Neural cell (in vitro differentiated cells): ENCODE results near the gene CXCL16. TPM values are rescaled to one million over a fixed set of nuclear protein-coding genes. Genes with fewer than 3 reads are reported as not detected.
"Not testable (repeated sequence)": the region's sequence is repeated elsewhere in the genome, so short reads cannot be mapped to it uniquely, and the experiment has no call there.

Source experiments
- H2AFZ ChIP-seq: fragments of 200-600, 300-800 bp; sonication (generic), shearing (Covaris generic); 2 replicates; pipeline ENCODE4 v1.6.0; 2014; ENCODE audit warnings: low read depth, mild to moderate bottlenecking, antibody characterized with exemption, low read length, moderate library complexity
- H3F3A ChIP-seq: fragments of 200-600 bp; shearing (Covaris generic); 2 replicates; pipeline ENCODE4 v1.6.1; 2016; ENCODE audit warnings: mild to moderate bottlenecking, moderate library complexity, mixed read lengths, antibody characterized with exemption, low read length; ENCODE audit not compliant: insufficient read depth, poor library complexity, severe bottlenecking
- H3K27ac ChIP-seq: fragments of 200-600, 300-800 bp; sonication (generic), shearing (Covaris generic); 2 replicates; pipeline ENCODE4 v1.5.1; 2014; ENCODE audit warnings: mild to moderate bottlenecking, low read length, moderate library complexity
- H3K27me3 ChIP-seq: fragments of 300-800, 200-600 bp; sonication (generic), shearing (Covaris generic); 2 replicates; pipeline ENCODE4 v1.6.0; 2014; ENCODE audit warnings: mild to moderate bottlenecking, low read depth, low read length, moderate library complexity; ENCODE audit not compliant: insufficient read depth
- H3K36me3 ChIP-seq: fragments of 300-800, 200-600 bp; sonication (generic), shearing (Covaris generic); 2 replicates; pipeline ENCODE4 v1.5.1; 2014; ENCODE audit warnings: mild to moderate bottlenecking, antibody characterized with exemption, low read length, moderate library complexity; ENCODE audit not compliant: insufficient read depth
- H3K4me2 ChIP-seq: fragments of 300-800, 200-600 bp; sonication (generic), shearing (Covaris generic); 2 replicates; pipeline ENCODE4 v1.6.0; 2014; ENCODE audit warnings: mild to moderate bottlenecking, low read length
- H3K4me3 ChIP-seq: fragments of 300-800, 200-600 bp; sonication (generic), shearing (Covaris generic); 2 replicates; pipeline ENCODE4 v1.5.1; 2014; ENCODE audit warnings: mild to moderate bottlenecking, low read length, moderate library complexity
- H3K79me2 ChIP-seq: fragments of 200-600 bp; shearing (Covaris generic); replicated peaks from 2 replicates; pipeline ENCODE4 v1.6.0; 2014; ENCODE audit warnings: mild to moderate bottlenecking, low read length, moderate library complexity; ENCODE audit not compliant: insufficient read depth
- H3K9ac ChIP-seq: fragments of 300-800, 200-600 bp; sonication (generic), shearing (Covaris generic); 2 replicates; pipeline ENCODE4 v1.6.1; 2016; ENCODE audit warnings: mild to moderate bottlenecking, low read length, mixed read lengths
- H3K9me2 ChIP-seq: fragments of 200-600 bp; shearing (Covaris generic); 2 replicates; pipeline ENCODE4 v1.6.1; 2016; ENCODE audit warnings: mild to moderate bottlenecking, low read length, mixed read lengths; ENCODE audit not compliant: insufficient read depth
- H3K9me3 ChIP-seq: fragments of 200-600, 300-800 bp; sonication (generic), shearing (Covaris generic); 2 replicates; pipeline ENCODE4 v1.6.1; 2016; ENCODE audit warnings: mild to moderate bottlenecking, mixed run types, low read length, moderate library complexity, mixed read lengths
- H4K20me1 ChIP-seq: fragments of 200-600 bp; shearing (Covaris generic); 2 replicates; pipeline ENCODE4 v1.6.1; 2016; ENCODE audit warnings: mild to moderate bottlenecking, mixed run types; ENCODE audit not compliant: insufficient read depth
- CTCF ChIP-seq: fragments of 450-650 bp; IDR thresholded peaks from 2 replicates; pipeline ENCODE4 v1.5.1; 2014; ENCODE audit warnings: antibody characterized with exemption, mild to moderate bottlenecking, moderate library complexity; ENCODE audit not compliant: poor library complexity, severe bottlenecking
- EP300 ChIP-seq: fragments of 450-650 bp; conservative IDR thresholded peaks from 2 replicates; pipeline ENCODE4 v1.6.1; 2014; ENCODE audit warnings: antibody characterized with exemption, mild to moderate bottlenecking, moderate library complexity; ENCODE audit not compliant: poor library complexity, severe bottlenecking
- EZH2 ChIP-seq: fragments of 200-600, 300-800 bp; shearing (Covaris generic), sonication (generic); IDR thresholded peaks from 2 replicates; pipeline ENCODE4 v1.6.1; 2014; ENCODE audit warnings: antibody characterized with exemption, low read length, borderline replicate concordance, mild to moderate bottlenecking; ENCODE audit not compliant: insufficient read depth, poor library complexity, severe bottlenecking
- MXI1 ChIP-seq: fragments of 450-650 bp; conservative IDR thresholded peaks from 2 replicates; pipeline ENCODE4 v1.6.1; 2014; ENCODE audit warnings: antibody characterized with exemption, mild to moderate bottlenecking; ENCODE audit not compliant: poor library complexity, severe bottlenecking
- POLR2AphosphoS5 ChIP-seq: IDR thresholded peaks from 2 replicates; pipeline ENCODE4 v1.6.1; 2012
- RAD21 ChIP-seq: fragments of 450-650 bp; conservative IDR thresholded peaks from 2 replicates; pipeline ENCODE4 v1.6.1; 2014; ENCODE audit warnings: antibody characterized with exemption, mild to moderate bottlenecking, moderate library complexity
- REST ChIP-seq: IDR thresholded peaks from 2 replicates; pipeline ENCODE4 v1.6.1; 2012; ENCODE audit warnings: borderline replicate concordance
- SMC3 ChIP-seq: fragments of 450-650 bp; conservative IDR thresholded peaks from 2 replicates; pipeline ENCODE4 v1.6.1; 2014; ENCODE audit warnings: antibody characterized with exemption, mild to moderate bottlenecking, moderate library complexity; ENCODE audit not compliant: poor library complexity
- TAF1 ChIP-seq: IDR thresholded peaks from 2 replicates; pipeline ENCODE4 v1.6.1; 2012; ENCODE audit warnings: low read depth
- polyA plus RNA-seq: library from polyadenylated mRNA; depleted of rRNA; stranded (reverse); fragments of >200 nt; gene quantifications from 2 replicates; pipeline ENCODE4 v1.2.3, GENCODE V29; 2014

The CXCL16 gene
- polyA plus RNA-seq, 1 donor from 2014 or later, result not detected

- Histone ChIP-seq H3K4me2 (no peak overlapping the region), H4K20me1 (no peaks in the 10 kb centered on the region), H3K27me3 (no peaks in the 10 kb centered on the region), H3K79me2 (peaks cover 10% of the 10 kb centered on the region), H3F3A (no peaks in the 10 kb centered on the region), H3K36me3 (no peaks in the 10 kb centered on the region), H3K9me2 (no peaks in the 10 kb centered on the region), H3K9ac (no peak overlapping the region), H3K9me3 (no peaks in the 10 kb centered on the region), H2AFZ (no peak overlapping the region), H3K4me3 (no peak overlapping the region), H3K27ac (no peak overlapping the region)
- TF ChIP-seq MXI1, result no peak
- TF ChIP-seq POLR2AphosphoS5, result no peak
Observed at GRCh38 chr17:4715063-4715744, 24.5 kb downstream of the CXCL16 start.

GRCh38 chr17:4714340-4715062, 25.2 kb downstream of the CXCL16 start:
- H3K9me2 ChIP-seq, H3K4me3 ChIP-seq, H4K20me1 ChIP-seq, H3K27ac ChIP-seq, H3K27me3 ChIP-seq, H3K36me3 ChIP-seq, H3F3A ChIP-seq, H2AFZ ChIP-seq, H3K9me3 ChIP-seq, H3K4me2 ChIP-seq, H3K9ac ChIP-seq: not testable (repeated sequence)
- peaks cover 10% of the 10 kb centered on the region for H3K79me2 ChIP-seq

- TF ChIP-seq POLR2AphosphoS5 (no peak), EZH2 (no peak), REST (no peak), MXI1 (no peak), RAD21 (no peak), SMC3 (no peak), TAF1 (no peak), CTCF (no peak), EP300 (no peak)
- H3F3A ChIP-seq, result no peaks in the 10 kb centered on the region
- no peaks in the 10 kb centered on the region for H3K9me3 ChIP-seq
- H3K9me2 ChIP-seq, result no peaks in the 10 kb centered on the region
- H3K4me3 ChIP-seq, result no peak overlapping the region
- peaks cover 10% of the 10 kb centered on the region for H3K79me2 ChIP-seq
- no peak overlapping the region for H3K27ac ChIP-seq
- no peaks in the 10 kb centered on the region for H3K36me3 ChIP-seq
- H3K4me2 ChIP-seq, result no peak overlapping the region
- H3K27me3 ChIP-seq, result no peaks in the 10 kb centered on the region
- no peak overlapping the region for H2AFZ ChIP-seq
- H3K9ac ChIP-seq, result no peak overlapping the region
- no peaks in the 10 kb centered on the region for H4K20me1 ChIP-seq
Observed at GRCh38 chr17:4712526-4712925, 27.2 kb downstream of the CXCL16 start.
